ENCODE results near the gene EFCAB11.
A peak's percentile ranks its signal among the peaks of the same experiment; 100 is the strongest.

Gene EFCAB11, protein sequence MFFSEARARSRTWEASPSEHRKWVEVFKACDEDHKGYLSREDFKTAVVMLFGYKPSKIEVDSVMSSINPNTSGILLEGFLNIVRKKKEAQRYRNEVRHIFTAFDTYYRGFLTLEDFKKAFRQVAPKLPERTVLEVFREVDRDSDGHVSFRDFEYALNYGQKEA

GRCh38 chr14:89954070-89955021 lies at the start of gene EFCAB11:
Gene EFCAB11, minus strand, starts transcription at chr14:89954730. Its CDS starts 70 bp downstream, at chr14:89954660.
- DNase-seq = peak; percentile 99

- DNase-seq = no peak
Observed at GRCh38 chr14:90003526-90004307, 49.2 kb upstream of the EFCAB11 start.

DNA sequence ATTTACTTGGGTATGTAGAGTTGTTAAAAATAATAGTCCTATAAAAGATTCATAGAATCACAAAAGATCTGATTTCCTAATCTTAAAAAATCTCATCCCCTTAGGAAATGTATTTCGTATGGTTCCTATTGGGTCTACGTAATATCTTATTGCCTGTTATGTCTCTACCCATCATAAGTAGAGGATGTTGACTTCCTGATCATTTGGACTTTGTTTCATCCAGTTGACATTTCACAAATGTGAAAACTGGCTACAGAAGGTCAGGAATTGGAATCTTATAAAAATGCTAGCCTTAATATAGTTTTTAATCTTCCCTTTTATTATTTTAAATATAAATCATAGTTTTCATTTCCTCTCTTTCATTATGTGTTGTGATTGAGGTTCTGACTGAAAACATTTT lies 46.4 kb upstream of the EFCAB11 start:
- no peak for DNase-seq

DNA sequence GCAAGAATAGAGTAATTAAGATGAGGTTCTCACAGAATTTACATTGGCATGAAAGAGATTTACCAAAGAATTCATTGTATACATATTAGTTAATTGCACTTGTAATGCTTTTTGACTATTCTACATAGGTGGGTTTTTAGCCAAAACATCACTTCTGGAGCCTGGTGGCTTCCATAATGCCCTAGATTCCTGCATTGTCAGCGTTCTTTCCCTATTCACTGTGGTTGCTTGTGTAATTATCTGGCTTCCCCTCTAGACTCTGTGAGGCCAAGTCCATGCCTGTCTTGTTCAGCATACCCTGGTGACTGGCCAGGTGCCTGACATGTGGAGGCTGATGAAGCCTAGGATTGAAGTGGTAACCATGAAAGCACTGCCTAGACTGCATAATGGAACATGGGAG lies 42.4 kb upstream of the EFCAB11 start:
- no peak for DNase-seq

- DNase-seq = no peak
Observed at GRCh38 chr14:89992273-89992672, 37.7 kb upstream of the EFCAB11 start.

GRCh38 chr14:89990623-89991275 lies 36.2 kb upstream of the EFCAB11 start:
- no peak for DNase-seq

- no peak for DNase-seq
Observed at GRCh38 chr14:89990218-89990617, 35.7 kb upstream of the EFCAB11 start.

GRCh38 chr14:89988787-89989186 lies 34.3 kb upstream of the EFCAB11 start:
- no peak for DNase-seq

DNA sequence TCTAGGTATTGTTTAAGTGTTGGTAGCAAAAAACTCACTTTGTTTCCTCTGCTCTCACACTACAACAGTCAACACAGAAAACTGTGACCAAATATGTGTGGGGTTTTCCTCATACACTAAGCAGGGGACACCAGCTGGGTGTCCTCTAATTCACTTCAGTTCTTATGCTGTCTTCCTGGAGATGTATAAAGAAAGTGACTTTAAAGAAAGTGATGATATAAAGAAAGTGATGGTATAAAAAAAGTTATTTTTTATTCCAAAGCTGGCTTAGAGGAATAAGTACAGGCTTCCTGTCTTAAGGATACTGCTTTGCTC lies 32.6 kb upstream of the EFCAB11 start:
- DNase-seq = no peak

DNA sequence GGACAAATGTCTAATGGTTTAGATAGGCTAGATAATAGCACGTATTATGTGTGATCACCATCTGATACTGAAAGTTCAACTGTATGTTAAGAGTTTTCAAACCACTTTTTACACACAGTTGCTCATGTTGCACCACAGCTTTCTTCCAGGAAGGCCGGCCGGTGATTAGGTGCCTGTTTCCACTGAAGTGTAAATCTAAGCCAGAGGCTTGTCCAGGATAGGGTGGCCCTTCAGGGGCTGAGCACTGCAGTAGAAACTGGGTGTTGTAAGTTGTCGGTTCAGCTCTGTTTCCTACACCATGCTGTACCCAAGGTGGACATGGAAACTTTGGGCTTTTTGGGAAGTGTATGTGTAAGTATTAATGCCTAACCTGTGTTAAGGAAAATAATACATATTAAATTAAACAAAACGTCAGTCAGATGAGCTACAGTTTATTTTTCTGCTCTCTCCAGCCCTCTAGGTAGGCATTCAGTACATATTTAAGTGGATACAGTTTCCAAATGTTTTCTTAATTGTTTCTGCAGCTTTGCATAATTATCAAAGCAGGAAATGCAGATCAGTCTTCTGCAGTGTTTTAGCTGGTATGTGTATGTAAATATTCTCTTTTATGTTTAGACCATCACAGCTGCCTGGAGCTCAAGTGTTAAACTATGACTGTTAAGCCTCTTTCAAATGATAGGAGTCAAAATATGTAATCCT lies 32.1 kb upstream of the EFCAB11 start:
- DNase-seq = no peak

- DNase-seq = no peak
Observed at GRCh38 chr14:89983375-89983774, 28.8 kb upstream of the EFCAB11 start.

DNA sequence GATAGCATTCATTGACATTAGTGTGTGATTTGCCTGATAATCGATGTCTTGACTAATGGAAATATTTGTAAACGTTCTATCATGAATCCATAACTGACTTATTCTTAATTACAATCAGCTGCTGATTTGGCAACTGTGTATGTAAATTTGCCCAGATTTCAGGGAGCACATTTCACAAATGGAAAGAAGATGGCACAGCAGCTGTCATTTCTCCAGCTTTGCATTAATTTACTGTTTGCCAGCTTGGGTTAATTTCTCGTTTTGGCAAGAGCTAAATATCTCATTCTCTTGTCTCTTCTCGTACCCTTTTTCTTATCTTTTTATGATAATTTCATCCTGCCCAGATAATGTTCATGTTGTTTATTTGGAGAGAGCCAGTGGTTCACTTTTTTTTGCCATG lies 24.1 kb upstream of the EFCAB11 start:
- no peak for DNase-seq

- no peak for DNase-seq
Observed at GRCh38 chr14:89977668-89978067, 23.1 kb upstream of the EFCAB11 start.

DNA sequence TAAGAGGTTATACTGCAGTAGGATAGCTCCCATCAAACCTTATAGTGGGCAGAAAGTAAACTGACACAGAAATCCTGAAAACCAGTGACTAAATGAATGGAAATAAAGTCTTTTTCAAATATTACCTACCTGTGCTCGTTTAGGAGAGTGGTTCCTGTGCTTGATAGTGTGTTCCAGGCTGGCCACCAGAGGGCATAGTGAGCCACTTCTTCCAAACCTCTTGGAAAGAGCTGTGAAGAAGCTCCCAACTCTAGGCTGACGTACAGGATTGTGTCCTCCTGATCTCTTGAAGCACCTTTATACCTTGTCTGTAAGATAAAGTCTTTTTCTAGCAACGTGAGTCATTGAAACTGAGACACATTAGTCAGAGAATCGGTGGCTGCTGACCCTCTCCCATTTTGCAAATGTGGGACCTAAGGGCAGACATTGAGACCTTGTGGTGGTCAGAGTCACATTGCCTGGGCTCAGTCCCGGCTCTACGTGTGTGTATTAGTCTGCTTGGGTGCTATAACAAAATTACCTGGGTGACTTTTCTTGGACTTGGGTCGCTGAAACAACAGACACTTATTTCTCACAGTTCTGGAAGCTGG lies 18.8 kb upstream of the EFCAB11 start:
- DNase-seq = peak; percentile 81

DNA sequence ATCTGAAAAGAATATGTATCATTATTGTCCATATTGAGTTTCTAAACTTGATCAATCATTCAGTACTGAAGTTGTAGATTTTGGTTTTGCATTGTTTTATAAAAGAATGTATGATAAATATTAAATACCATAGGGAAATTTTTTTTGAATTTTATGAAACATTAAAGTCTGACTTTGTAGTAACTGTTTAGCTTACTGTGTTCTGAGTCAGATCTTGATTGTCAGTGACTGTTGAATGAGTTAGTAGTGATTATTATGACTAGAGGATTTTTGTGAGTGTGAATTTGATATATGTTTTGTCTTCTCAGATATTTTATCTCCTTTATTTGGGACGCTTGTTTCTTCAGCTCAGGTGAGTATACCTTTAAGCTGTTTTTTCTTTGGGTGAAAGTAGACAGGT lies 11.3 kb upstream of the EFCAB11 start:
- DNase-seq = no peak

DNA sequence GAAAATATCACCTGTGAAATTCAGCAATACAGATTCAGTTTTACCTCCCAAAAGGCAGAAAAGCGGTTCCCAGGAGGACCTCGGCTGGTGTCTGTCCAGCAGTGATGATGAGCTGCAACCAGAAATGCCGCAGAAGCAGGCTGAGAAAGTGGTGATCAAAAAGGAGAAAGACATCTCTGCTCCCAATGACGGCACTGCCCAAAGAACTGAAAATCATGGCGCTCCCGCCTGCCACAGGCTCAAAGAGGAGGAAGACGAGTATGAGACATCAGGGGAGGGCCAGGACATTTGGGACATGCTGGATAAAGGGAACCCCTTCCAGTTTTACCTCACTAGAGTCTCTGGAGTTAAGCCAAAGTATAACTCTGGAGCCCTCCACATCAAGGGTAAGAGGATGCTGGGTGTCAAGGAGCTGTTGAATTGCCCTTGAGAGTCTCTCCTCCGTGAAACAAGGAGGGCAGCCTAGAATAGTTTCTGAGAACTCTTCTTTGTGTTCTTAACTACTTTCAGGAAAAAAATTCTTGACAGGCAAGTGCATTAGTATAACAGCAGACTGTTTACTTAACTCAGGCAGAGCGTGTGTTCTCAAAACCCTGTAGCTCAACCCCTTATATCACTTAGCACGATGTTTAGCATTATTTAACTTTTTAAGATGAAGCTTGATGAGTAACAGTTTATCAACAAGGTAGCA lies 8.9 kb upstream of the EFCAB11 start:
- no peak for DNase-seq

DNA sequence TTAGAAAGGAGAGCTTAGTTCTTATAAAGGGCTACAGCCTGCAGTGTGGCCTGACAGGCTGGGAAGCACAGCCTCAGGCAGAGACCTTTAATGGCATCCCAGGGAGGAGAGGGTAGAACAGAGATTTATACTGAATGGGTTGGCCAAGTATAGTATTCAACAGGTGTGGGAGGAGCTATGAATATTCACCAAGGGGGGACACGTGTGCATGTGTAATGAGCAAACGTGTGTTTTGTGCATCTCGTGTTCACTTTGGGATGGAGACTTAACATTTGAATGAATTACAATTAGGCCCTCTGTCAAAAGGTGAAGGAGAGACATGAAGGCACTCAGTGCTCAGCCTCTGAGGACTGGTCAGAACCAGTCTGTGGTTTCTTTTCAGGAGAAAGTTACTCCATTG lies 6.4 kb upstream of the EFCAB11 start:
- DNase-seq = no peak

DNA sequence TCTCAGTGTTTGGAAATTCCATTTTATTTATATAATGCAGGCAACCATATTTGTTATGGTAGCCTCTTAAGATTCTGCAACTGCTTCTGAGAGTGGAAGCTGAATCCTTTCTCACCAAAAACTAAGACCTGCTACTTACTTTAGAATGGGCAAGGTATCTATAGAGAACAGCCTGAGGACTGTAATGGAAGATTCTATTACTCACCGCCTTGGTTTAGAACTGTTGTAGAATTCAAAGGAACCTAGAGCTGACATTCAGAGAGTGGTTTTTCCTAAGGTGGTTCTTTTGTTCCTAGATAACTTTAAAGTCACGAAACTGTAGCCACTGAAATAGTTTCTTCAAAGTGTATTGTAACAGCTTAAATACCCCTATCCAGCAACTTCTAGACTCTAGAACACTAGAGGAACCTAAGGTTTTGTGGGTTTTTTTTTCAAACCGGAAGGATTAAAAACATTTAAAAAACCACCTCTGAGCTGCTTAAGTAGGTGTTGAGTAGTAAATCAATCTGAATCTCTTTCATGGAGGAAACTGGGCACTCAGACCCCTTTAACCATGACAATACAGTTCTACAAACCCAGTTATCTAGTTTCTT lies 5.4 kb upstream of the EFCAB11 start:
- DNase-seq = no peak

DNA sequence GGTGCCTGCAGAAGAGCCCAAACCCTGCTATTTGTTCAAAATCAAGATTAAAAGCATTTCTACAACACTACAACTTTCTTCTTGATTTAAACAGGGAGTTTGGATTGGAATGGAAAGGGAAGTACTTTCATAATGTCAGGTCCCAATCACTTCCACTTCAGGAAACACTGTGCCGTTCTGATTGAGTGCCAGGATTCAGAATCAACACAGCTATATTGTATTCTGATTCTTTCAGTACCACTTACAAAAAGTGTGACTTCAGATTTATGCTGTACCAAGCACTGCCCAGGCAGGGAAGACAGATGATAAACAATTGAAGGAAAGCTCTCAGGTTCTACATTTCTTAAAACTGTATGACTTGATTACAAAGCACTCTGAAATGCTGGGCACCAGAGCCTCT lies 4.4 kb upstream of the EFCAB11 start:
- DNase-seq = no peak

- DNase-seq = peak; percentile 57
Observed at GRCh38 chr14:89957791-89958190, 3.3 kb upstream of the EFCAB11 start.

- DNase-seq = no peak
Observed at GRCh38 chr14:89957376-89957775, 2.8 kb upstream of the EFCAB11 start.

Data from islet precursor cell (in vitro differentiated cells).